SK-N-SH treated with all-trans-retinoic acid at 6 μM for 48 hours (cell line): ENCODE measurements around the gene CPD.

ENCODE experiments used
- ARNTL ChIP-seq: fragments of 450-650 bp; formaldehyde crosslinking; IDR thresholded peaks from 2 replicates; pipeline ENCODE4 v1.5.0; 2020; ENCODE audit warnings: low read depth, mild to moderate bottlenecking, moderate library complexity, borderline replicate concordance
- BACH2 ChIP-seq: fragments of 250-450 bp; sonication (Bioruptor Pico); IDR thresholded peaks from 2 replicates; pipeline ENCODE4 v1.9.0; 2021; ENCODE audit warnings: mild to moderate bottlenecking, borderline replicate concordance
- CSDC2 ChIP-seq: fragments of 250-450 bp; sonication (Bioruptor Pico); IDR thresholded peaks from 2 replicates; pipeline ENCODE4 v1.5.0; 2020; ENCODE audit warnings: mild to moderate bottlenecking, moderate library complexity
- ISL1 ChIP-seq: fragments of 250-450 bp; sonication (Bioruptor Pico); IDR thresholded peaks from 2 replicates; pipeline ENCODE4 v2.1.2; 2022; ENCODE audit warnings: mild to moderate bottlenecking, moderate library complexity
- OSR1 ChIP-seq: fragments of 250-450 bp; sonication (Bioruptor Pico); IDR thresholded peaks from 2 replicates; pipeline ENCODE4 v1.8.0; 2022; ENCODE audit warnings: moderate library complexity, mild to moderate bottlenecking, inconsistent platforms
- RARB ChIP-seq: fragments of 250-450 bp; sonication (Bioruptor Pico); IDR thresholded peaks from 2 replicates; pipeline ENCODE4 v1.8.0; 2021; ENCODE audit warnings: mild to moderate bottlenecking, moderate library complexity
- SNAI2 ChIP-seq: fragments of 250-450 bp; sonication (Bioruptor Pico); IDR thresholded peaks from 2 replicates; pipeline ENCODE4 v1.5.0; 2020; ENCODE audit warnings: mild to moderate bottlenecking, moderate library complexity
- TOX ChIP-seq: fragments of 250-450 bp; sonication (Bioruptor Pico); IDR thresholded peaks from 2 replicates; pipeline ENCODE4 v1.8.0; 2021; ENCODE audit warnings: mild to moderate bottlenecking, moderate library complexity, borderline replicate concordance
- ZFP3 ChIP-seq: fragments of 250-450 bp; sonication (Bioruptor Pico); IDR thresholded peaks from 2 replicates; pipeline ENCODE4 v1.5.0; 2020; ENCODE audit warnings: mild to moderate bottlenecking, moderate library complexity
- ZNF565 ChIP-seq: fragments of 450-650 bp; formaldehyde crosslinking; conservative IDR thresholded peaks from 2 replicates; pipeline ENCODE4 v1.5.0; 2020; ENCODE audit warnings: low read depth, mild to moderate bottlenecking, moderate library complexity
- ZNF8 ChIP-seq: fragments of 450-650 bp; formaldehyde crosslinking; IDR thresholded peaks from 2 replicates; pipeline ENCODE4 v1.5.0; 2020; ENCODE audit warnings: mild to moderate bottlenecking, moderate library complexity
- TF ChIP-seq, protein P1 (sequence below): fragments of 250-450 bp; sonication (Bioruptor Pico); IDR thresholded peaks from 2 replicates; pipeline ENCODE4 v1.5.1; 2020; ENCODE audit warnings: low read depth, mild to moderate bottlenecking, moderate library complexity
- TF ChIP-seq, protein P2 (sequence below): fragments of 250-450 bp; sonication (Bioruptor Pico); IDR thresholded peaks from 2 replicates; pipeline ENCODE4 v1.8.0; 2021; ENCODE audit warnings: low read depth, mild to moderate bottlenecking, moderate library complexity, borderline replicate concordance
- TF ChIP-seq, protein P3 (sequence below): fragments of 250-450 bp; sonication (Bioruptor Pico); IDR thresholded peaks from 2 replicates; pipeline ENCODE4 v1.8.0; 2020; ENCODE audit warnings: mild to moderate bottlenecking, moderate library complexity, borderline replicate concordance

DNA sequence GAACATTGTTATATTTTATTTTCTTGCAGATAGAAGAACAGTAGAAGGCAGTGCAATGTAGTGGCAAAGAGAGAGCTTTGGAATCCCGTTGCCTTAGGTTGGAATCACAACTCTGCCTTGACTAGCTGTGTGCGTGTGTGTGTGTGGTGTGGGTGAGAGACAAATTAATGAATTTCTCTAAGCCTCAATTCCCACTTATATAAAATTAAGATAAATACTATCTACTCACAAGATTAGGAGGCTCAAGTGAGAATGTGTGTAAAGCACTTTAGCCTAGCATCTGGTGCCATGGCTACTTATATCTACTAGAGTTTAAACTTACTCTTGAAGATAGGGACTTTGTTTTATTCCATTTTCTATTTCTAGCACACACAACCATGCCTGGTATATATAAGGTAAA, 12.8 kb downstream of the CPD start:
- TF ChIP-seq ZNF565 (CRISPR knock-in tag) (no peak), SNAI2 (no peak), BACH2 (no peak), RARB (no peak), OSR1 (no peak), ZFP3 (CRISPR knock-in tag) (no peak), ARNTL (CRISPR knock-in tag) (no peak), TOX (CRISPR knock-in tag) (no peak), ZNF8 (no peak), CSDC2 (CRISPR knock-in tag) (no peak), ISL1 (CRISPR knock-in tag) (no peak)
- TF ChIP-seq, protein P1, sequence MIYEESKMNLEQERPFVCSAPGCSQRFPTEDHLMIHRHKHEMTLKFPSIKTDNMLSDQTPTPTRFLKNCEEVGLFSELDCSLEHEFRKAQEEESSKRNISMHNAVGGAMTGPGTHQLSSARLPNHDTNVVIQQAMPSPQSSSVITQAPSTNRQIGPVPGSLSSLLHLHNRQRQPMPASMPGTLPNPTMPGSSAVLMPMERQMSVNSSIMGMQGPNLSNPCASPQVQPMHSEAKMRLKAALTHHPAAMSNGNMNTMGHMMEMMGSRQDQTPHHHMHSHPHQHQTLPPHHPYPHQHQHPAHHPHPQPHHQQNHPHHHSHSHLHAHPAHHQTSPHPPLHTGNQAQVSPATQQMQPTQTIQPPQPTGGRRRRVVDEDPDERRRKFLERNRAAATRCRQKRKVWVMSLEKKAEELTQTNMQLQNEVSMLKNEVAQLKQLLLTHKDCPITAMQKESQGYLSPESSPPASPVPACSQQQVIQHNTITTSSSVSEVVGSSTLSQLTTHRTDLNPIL (CRISPR knock-in tag): no peak
- TF ChIP-seq, protein P2, sequence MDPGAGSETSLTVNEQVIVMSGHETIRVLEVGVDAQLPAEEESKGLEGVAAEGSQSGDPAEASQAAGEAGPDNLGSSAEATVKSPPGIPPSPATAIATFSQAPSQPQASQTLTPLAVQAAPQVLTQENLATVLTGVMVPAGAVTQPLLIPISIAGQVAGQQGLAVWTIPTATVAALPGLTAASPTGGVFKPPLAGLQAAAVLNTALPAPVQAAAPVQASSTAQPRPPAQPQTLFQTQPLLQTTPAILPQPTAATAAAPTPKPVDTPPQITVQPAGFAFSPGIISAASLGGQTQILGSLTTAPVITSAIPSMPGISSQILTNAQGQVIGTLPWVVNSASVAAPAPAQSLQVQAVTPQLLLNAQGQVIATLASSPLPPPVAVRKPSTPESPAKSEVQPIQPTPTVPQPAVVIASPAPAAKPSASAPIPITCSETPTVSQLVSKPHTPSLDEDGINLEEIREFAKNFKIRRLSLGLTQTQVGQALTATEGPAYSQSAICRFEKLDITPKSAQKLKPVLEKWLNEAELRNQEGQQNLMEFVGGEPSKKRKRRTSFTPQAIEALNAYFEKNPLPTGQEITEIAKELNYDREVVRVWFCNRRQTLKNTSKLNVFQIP (CRISPR knock-in tag): no peak
- TF ChIP-seq, protein P3, sequence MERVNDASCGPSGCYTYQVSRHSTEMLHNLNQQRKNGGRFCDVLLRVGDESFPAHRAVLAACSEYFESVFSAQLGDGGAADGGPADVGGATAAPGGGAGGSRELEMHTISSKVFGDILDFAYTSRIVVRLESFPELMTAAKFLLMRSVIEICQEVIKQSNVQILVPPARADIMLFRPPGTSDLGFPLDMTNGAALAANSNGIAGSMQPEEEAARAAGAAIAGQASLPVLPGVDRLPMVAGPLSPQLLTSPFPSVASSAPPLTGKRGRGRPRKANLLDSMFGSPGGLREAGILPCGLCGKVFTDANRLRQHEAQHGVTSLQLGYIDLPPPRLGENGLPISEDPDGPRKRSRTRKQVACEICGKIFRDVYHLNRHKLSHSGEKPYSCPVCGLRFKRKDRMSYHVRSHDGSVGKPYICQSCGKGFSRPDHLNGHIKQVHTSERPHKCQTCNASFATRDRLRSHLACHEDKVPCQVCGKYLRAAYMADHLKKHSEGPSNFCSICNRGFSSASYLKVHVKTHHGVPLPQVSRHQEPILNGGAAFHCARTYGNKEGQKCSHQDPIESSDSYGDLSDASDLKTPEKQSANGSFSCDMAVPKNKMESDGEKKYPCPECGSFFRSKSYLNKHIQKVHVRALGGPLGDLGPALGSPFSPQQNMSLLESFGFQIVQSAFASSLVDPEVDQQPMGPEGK (CRISPR knock-in tag): no peak
